SK-N-SH treated with all-trans-retinoic acid at 6 μM for 48 hours (cell line): ENCODE data around the gene ADAM15.

Source experiments
- ATAC-seq: fragments of 200-7000 bp; cut with Tn5 transposase; 3 replicates; pipeline ENCODE4 v1.9.1; 2020; ENCODE audit warnings: mild to moderate bottlenecking, moderate library complexity
- ARNTL ChIP-seq: fragments of 450-650 bp; formaldehyde crosslinking; IDR thresholded peaks from 2 replicates; pipeline ENCODE4 v1.5.0; 2020; ENCODE audit warnings: low read depth, mild to moderate bottlenecking, moderate library complexity, borderline replicate concordance
- CREB5 ChIP-seq: fragments of 250-450 bp; sonication (Bioruptor Pico); IDR thresholded peaks from 2 replicates; pipeline ENCODE4 v1.5.1; 2020; ENCODE audit warnings: low read depth, mild to moderate bottlenecking, moderate library complexity
- CSRNP3 ChIP-seq: fragments of 250-450 bp; sonication (Bioruptor Pico); IDR thresholded peaks from 2 replicates; pipeline ENCODE4 v1.5.1; 2021; ENCODE audit warnings: mild to moderate bottlenecking, moderate library complexity
- ESRRG ChIP-seq: fragments of 250-450 bp; sonication (Bioruptor Pico); IDR thresholded peaks from 2 replicates; pipeline ENCODE4 v1.6.1; 2021; ENCODE audit warnings: mild to moderate bottlenecking
- GLIS3 ChIP-seq: fragments of 250-450 bp; sonication (Bioruptor Pico); IDR thresholded peaks from 2 replicates; pipeline ENCODE4 v1.5.0; 2020; ENCODE audit warnings: mild to moderate bottlenecking, moderate library complexity
- ISL1 ChIP-seq: fragments of 250-450 bp; sonication (Bioruptor Pico); IDR thresholded peaks from 2 replicates; pipeline ENCODE4 v2.1.2; 2022; ENCODE audit warnings: mild to moderate bottlenecking, moderate library complexity
- PPARA ChIP-seq: fragments of 250-450 bp; sonication (Bioruptor Pico); IDR thresholded peaks from 2 replicates; pipeline ENCODE4 v1.5.0; 2020; ENCODE audit warnings: mild to moderate bottlenecking, borderline replicate concordance
- RARB ChIP-seq: fragments of 250-450 bp; sonication (Bioruptor Pico); IDR thresholded peaks from 2 replicates; pipeline ENCODE4 v1.8.0; 2021; ENCODE audit warnings: mild to moderate bottlenecking, moderate library complexity
- TCF4 ChIP-seq: fragments of 250-450 bp; sonication (Bioruptor Pico); IDR thresholded peaks from 2 replicates; pipeline ENCODE4 v1.8.0; 2021; ENCODE audit warnings: mild to moderate bottlenecking, moderate library complexity, borderline replicate concordance
- TOX ChIP-seq: fragments of 250-450 bp; sonication (Bioruptor Pico); IDR thresholded peaks from 2 replicates; pipeline ENCODE4 v1.8.0; 2021; ENCODE audit warnings: mild to moderate bottlenecking, moderate library complexity, borderline replicate concordance
- ZC3H10 ChIP-seq: fragments of 250-450 bp; sonication (Bioruptor Pico); IDR thresholded peaks from 2 replicates; pipeline ENCODE4 v1.5.1; 2021; ENCODE audit warnings: mild to moderate bottlenecking, moderate library complexity
- ZFP3 ChIP-seq: fragments of 250-450 bp; sonication (Bioruptor Pico); IDR thresholded peaks from 2 replicates; pipeline ENCODE4 v1.5.0; 2020; ENCODE audit warnings: mild to moderate bottlenecking, moderate library complexity
- ZFP30 ChIP-seq: fragments of 450-650 bp; formaldehyde crosslinking; IDR thresholded peaks from 2 replicates; pipeline ENCODE4 v1.5.0; 2022; ENCODE audit warnings: mild to moderate bottlenecking, moderate library complexity
- ZNF70 ChIP-seq: fragments of 450-650 bp; formaldehyde crosslinking; IDR thresholded peaks from 2 replicates; pipeline ENCODE4 v1.5.0; 2020; ENCODE audit warnings: mild to moderate bottlenecking, moderate library complexity
- ZNF8 ChIP-seq: fragments of 450-650 bp; formaldehyde crosslinking; IDR thresholded peaks from 2 replicates; pipeline ENCODE4 v1.5.0; 2020; ENCODE audit warnings: mild to moderate bottlenecking, moderate library complexity
- TF ChIP-seq, protein P1 (sequence below): fragments of 250-450 bp; sonication (Bioruptor Pico); IDR thresholded peaks from 2 replicates; pipeline ENCODE4 v1.8.0; 2020; ENCODE audit warnings: mild to moderate bottlenecking, moderate library complexity, borderline replicate concordance
- TF ChIP-seq, protein P2 (sequence below): fragments of 250-450 bp; sonication (Bioruptor Pico); IDR thresholded peaks from 2 replicates; pipeline ENCODE4 v1.5.0; 2020; ENCODE audit warnings: mild to moderate bottlenecking, moderate library complexity

Gene ADAM15

GRCh38 chr1:155022136-155022926 is 28.8 kb upstream of the ADAM15 start:
- no peak for ATAC-seq
- TF ChIP-seq ZNF70 (CRISPR knock-in tag) (peak; percentile 90), ZFP3 (CRISPR knock-in tag) (no peak)

DNA sequence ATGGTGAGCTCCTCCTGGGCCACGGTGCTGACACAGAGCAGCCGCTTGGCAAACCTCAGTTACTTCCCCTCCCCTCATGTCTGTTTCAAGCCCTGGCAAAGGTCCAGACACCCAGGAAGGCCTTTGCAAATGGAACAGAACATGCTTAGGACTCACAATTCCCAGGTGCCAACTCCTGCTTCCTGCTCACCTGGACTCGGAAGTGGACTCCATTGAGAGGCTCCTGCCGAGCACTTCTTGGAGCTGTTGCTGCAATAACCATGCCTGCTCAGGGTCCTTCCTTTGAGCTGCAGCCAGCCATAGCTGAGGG is 28.2 kb upstream of the ADAM15 start:
- TF ChIP-seq TCF4 (CRISPR knock-in tag) (no peak), ZFP30 (CRISPR knock-in tag) (no peak), ZNF8 (no peak), ESRRG (CRISPR knock-in tag) (no peak), ZNF70 (CRISPR knock-in tag) (no peak), CSRNP3 (CRISPR knock-in tag) (no peak), RARB (CRISPR knock-in tag) (no peak)
- TF ChIP-seq, protein P1, sequence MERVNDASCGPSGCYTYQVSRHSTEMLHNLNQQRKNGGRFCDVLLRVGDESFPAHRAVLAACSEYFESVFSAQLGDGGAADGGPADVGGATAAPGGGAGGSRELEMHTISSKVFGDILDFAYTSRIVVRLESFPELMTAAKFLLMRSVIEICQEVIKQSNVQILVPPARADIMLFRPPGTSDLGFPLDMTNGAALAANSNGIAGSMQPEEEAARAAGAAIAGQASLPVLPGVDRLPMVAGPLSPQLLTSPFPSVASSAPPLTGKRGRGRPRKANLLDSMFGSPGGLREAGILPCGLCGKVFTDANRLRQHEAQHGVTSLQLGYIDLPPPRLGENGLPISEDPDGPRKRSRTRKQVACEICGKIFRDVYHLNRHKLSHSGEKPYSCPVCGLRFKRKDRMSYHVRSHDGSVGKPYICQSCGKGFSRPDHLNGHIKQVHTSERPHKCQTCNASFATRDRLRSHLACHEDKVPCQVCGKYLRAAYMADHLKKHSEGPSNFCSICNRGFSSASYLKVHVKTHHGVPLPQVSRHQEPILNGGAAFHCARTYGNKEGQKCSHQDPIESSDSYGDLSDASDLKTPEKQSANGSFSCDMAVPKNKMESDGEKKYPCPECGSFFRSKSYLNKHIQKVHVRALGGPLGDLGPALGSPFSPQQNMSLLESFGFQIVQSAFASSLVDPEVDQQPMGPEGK (CRISPR knock-in tag), result no peak
- TF ChIP-seq, protein P2, sequence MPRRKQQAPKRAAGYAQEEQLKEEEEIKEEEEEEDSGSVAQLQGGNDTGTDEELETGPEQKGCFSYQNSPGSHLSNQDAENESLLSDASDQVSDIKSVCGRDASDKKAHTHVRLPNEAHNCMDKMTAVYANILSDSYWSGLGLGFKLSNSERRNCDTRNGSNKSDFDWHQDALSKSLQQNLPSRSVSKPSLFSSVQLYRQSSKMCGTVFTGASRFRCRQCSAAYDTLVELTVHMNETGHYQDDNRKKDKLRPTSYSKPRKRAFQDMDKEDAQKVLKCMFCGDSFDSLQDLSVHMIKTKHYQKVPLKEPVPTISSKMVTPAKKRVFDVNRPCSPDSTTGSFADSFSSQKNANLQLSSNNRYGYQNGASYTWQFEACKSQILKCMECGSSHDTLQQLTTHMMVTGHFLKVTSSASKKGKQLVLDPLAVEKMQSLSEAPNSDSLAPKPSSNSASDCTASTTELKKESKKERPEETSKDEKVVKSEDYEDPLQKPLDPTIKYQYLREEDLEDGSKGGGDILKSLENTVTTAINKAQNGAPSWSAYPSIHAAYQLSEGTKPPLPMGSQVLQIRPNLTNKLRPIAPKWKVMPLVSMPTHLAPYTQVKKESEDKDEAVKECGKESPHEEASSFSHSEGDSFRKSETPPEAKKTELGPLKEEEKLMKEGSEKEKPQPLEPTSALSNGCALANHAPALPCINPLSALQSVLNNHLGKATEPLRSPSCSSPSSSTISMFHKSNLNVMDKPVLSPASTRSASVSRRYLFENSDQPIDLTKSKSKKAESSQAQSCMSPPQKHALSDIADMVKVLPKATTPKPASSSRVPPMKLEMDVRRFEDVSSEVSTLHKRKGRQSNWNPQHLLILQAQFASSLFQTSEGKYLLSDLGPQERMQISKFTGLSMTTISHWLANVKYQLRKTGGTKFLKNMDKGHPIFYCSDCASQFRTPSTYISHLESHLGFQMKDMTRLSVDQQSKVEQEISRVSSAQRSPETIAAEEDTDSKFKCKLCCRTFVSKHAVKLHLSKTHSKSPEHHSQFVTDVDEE (CRISPR knock-in tag), result no peak
- no peak for ATAC-seq

- no peak for ATAC-seq
- no peak for TF ChIP-seq CREB5
- no peak for TF ChIP-seq ISL1
- no peak for TF ChIP-seq GLIS3 (CRISPR knock-in tag)
- no peak for TF ChIP-seq TOX (CRISPR knock-in tag)
- TF ChIP-seq ZNF8, result no peak
- TF ChIP-seq, protein P2 (CRISPR knock-in tag), result no peak
- no peak for TF ChIP-seq RARB (CRISPR knock-in tag)
- TF ChIP-seq ARNTL (CRISPR knock-in tag), result no peak
- TF ChIP-seq ZC3H10 (CRISPR knock-in tag), result no peak
- no peak for TF ChIP-seq PPARA (CRISPR knock-in tag)
- TF ChIP-seq CSRNP3 (CRISPR knock-in tag), result no peak
- TF ChIP-seq, protein P1 (CRISPR knock-in tag), result no peak
- TF ChIP-seq ESRRG (CRISPR knock-in tag), result no peak
Observed at GRCh38 chr1:155023627-155024026, 27.5 kb upstream of the ADAM15 start.
